Activated naive CD8-positive, alpha-beta T cell treated with anti-CD3 and anti-CD28 coated beads, Interleukin-2, amount 10 ng/mL, durations not matched to agents 7 days and 5 days (primary cell): ENCODE measurements around the gene NMNAT2. TPM values are rescaled to one million over a fixed set of nuclear protein-coding genes. Genes with fewer than 3 reads are reported as not detected.

Source experiments
- ATAC-seq: fragments of 150-1000 bp; cut with Tn5 transposase; one replicate; pipeline ENCODE4 v1.10.0; 2021; ENCODE audit warnings: low read depth, moderate library complexity
- POLR2A ChIA-PET: fragments of 350-600 bp; sonication (Branson Sonifier 250); formaldehyde crosslinking; loops from one replicate; lab custom pipeline; 2021; ENCODE audit warnings: antibody characterized with exemption; lab: Charles Lee
- DNase-seq: peaks from one replicate; pipeline ENCODE4 v3.0.0; 2021
- H3K27ac Mint-ChIP-seq: one replicate; pipeline ENCODE4 v1.8.0; 2022; ENCODE audit warnings: mild to moderate bottlenecking, mixed read lengths
- H3K27me3 Mint-ChIP-seq: one replicate; pipeline ENCODE4 v1.8.0; 2022; ENCODE audit warnings: mild to moderate bottlenecking, moderate library complexity, mixed read lengths
- H3K36me3 Mint-ChIP-seq: one replicate; pipeline ENCODE4 v1.8.0; 2021; ENCODE audit warnings: mild to moderate bottlenecking, mixed read lengths
- H3K4me1 Mint-ChIP-seq: one replicate; pipeline ENCODE4 v1.8.0; 2021; ENCODE audit warnings: mixed read lengths
- H3K4me3 Mint-ChIP-seq: one replicate; pipeline ENCODE4 v1.8.0; 2022; ENCODE audit warnings: mild to moderate bottlenecking, moderate library complexity, mixed read lengths
- H3K9me3 Mint-ChIP-seq: one replicate; pipeline ENCODE4 v1.8.0; 2021; ENCODE audit warnings: mixed read lengths
- total RNA-seq, 2 experiments: library from RNA; stranded (reverse); gene quantifications; one replicate each; pipeline ENCODE4 v1.2.3, GENCODE V29; 2021

The NMNAT2 gene
- total RNA-seq, 2 experiments from 2014 or later, result not detected

DNA sequence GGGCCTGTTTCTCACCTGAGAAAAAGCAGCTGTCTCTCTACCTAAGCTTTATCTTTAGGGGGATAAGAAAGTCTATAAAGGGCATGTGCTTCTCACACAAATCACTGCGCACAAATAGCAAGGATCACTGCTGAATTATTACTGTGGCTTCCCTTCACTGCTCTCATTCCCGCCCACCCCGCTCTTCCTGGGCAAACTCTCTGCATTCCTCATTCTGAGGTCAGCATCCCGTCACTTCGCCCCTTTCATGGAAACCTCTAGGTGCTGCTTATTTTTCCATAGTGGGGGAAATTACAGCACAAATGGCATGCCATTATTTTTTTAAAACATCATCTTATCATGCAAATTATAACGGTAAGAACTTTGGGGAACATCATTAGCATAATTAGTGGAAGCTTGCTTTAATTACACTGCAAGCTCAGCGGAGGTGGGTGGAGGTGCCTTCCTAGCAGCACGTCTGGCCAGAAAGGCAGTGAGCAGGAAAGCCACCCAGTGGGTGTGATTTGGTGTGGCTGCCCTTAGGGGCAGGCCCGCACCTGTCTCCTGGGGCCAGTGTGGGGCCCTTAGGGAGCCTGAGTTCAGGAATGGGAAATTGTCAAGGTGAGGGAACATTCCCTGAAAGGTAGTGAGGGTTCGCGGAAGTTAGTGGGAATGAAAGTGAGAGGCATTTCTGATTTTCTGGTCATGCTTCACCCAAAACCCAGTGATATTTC is 126.2 kb downstream of the NMNAT2 start:
- H3K27ac Mint-ChIP-seq, result no peak overlapping the region
- no peaks in the 10 kb centered on the region for H3K9me3 Mint-ChIP-seq
- H3K27me3 Mint-ChIP-seq, result no peaks in the 10 kb centered on the region
- POLR2A ChIA-PET, result no interaction called here
- ATAC-seq (no peak), DNase-seq (no peak)
- no peak overlapping the region for H3K4me3 Mint-ChIP-seq
- no peaks in the 10 kb centered on the region for H3K36me3 Mint-ChIP-seq
- no peaks in the 10 kb centered on the region for H3K4me1 Mint-ChIP-seq

DNA sequence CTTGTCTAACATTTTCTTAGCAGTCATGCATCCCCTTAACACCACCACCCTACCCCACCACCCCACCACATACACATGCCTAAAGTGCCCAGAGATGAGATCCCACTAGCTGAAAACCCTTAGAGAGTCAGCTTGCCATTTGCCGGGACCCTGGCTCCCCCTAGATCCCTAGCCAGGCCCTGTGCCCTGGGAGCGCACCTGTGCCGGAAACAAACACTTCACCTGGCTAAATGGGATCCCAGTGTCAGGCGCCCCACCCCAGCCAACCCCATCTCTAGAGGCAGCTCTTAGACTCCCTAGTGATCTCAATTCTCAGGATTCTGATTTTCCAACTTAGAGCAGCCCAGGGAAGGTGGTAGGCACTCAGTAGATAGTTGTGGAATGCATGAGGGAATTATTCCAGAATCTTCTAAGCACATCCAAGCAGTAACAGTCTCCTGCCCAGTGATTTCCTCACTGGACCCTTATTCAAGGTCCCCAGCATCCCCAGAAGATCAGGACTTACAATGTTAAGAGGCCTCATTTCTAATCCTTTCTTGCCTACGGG is 126.9 kb downstream of the NMNAT2 start:
- POLR2A ChIA-PET, result no interaction called here
- H3K4me3 Mint-ChIP-seq, result no peak overlapping the region

DNA sequence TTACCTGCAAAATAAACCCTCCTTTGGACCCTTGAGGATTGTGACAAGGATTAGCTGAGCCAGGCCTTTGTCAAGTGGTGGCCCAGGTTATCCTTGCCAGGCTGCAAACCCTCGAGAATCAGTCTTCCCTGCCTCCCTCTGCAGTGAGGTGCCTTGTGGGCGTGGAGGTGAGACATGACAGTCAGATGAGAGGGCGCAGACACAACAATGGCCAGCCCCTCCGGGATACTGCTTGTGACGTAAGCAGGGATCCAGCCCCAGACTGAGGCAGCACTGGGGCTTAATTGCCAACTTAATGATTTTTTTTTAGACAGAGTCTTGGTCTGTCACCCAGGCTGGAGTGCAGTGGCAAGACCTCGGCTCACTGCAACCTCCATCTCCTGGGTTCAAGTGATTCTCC is 127.6 kb downstream of the NMNAT2 start:
- Mint-ChIP-seq H3K36me3 (no peaks in the 10 kb centered on the region), H3K27me3 (no peaks in the 10 kb centered on the region), H3K4me1 (no peaks in the 10 kb centered on the region), H3K4me3 (no peak overlapping the region), H3K27ac (no peak overlapping the region), H3K9me3 (no peaks in the 10 kb centered on the region)
- POLR2A ChIA-PET, result no interaction called here
- DNase-seq, result no peak
- ATAC-seq, result no peak

More for the DNA sequence above, 126.9 kb downstream of the NMNAT2 start:
- no peaks in the 10 kb centered on the region for H3K27me3 Mint-ChIP-seq
- DNase-seq (no peak), ATAC-seq (no peak)
- H3K4me1 Mint-ChIP-seq, result no peaks in the 10 kb centered on the region
- H3K27ac Mint-ChIP-seq, result no peak overlapping the region
- no peaks in the 10 kb centered on the region for H3K9me3 Mint-ChIP-seq
- H3K36me3 Mint-ChIP-seq, result no peaks in the 10 kb centered on the region

DNA sequence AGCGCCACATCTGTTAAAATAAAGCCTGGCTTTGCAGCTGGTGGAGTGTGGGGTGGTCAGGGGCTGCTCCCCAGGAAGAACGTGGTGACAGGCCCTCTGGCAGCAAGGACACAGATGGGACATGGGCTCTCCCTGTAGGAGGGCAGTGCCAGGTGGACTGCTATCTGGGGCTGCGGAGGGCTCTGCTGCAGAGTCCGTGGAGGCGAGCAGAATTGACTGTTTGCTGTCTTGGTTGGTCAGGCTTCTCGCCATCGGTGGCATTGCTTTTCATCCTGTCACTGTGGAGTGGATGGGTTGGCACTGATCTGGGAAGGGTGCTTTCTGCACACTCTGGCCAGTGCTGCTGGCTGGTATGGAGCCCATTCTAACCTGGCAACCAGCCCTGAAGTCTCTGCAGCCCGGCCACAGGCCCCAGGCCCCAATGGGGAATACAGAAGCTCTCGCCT is 129.1 kb downstream of the NMNAT2 start:
- H3K36me3 Mint-ChIP-seq, result no peaks in the 10 kb centered on the region
- POLR2A ChIA-PET, result no interaction called here
- H3K4me3 Mint-ChIP-seq, result no peak overlapping the region
- ATAC-seq (no peak), DNase-seq (no peak)
- peaks cover 4% of the 10 kb centered on the region for H3K27me3 Mint-ChIP-seq
- H3K9me3 Mint-ChIP-seq, result no peaks in the 10 kb centered on the region
- H3K27ac Mint-ChIP-seq, result no peak overlapping the region
- no peaks in the 10 kb centered on the region for H3K4me1 Mint-ChIP-seq

DNA sequence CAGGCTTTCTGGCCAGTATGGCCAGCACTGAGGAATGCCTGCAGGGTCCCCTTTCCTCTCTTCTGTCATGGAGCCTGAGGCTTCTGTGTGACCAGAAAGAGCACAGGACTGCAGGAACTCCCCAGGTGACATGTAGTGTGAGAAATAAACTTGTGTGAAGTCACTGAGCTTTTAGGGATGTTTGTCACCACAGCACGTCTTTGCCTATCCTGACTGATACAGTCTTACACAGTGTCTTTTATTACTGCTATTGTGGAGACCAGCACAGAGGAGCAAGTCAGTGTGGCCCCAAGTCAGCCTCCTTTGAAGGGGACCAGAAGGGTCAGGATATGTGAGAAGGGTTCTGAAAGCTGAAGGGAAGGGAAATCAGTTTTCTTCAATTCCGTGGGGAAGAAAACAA is 129.6 kb downstream of the NMNAT2 start:
- no peaks in the 10 kb centered on the region for H3K9me3 Mint-ChIP-seq
- POLR2A ChIA-PET, result no interaction called here
- H3K36me3 Mint-ChIP-seq, result no peaks in the 10 kb centered on the region

DNA sequence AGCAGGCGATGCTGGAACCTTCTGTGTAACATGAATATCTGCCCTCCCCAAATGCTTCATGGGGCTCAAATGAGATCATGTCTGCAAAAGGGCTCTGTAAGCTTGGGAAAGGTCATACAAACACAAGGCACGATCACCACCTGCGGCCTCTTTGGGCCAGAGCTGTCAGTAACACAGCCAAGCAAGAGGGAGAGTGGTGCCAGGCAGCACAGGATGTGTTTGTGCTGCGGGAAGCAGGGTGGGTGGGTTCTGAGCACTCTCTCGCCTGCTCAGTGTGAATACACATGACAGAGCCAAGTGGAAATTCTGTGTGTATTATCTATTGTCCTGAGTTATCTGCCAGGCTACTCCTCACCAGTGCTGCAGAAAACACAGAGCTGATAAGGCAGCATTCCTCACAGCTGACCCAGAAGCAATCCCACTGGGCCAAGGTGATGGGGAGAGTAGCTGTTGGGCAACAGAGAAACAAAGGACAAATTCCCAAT is 130.9 kb downstream of the NMNAT2 start:
- ATAC-seq, result no peak
- POLR2A ChIA-PET, result no interaction called here
- Mint-ChIP-seq H3K27ac (no peak overlapping the region), H3K4me1 (no peaks in the 10 kb centered on the region), H3K27me3 (peaks cover 4% of the 10 kb centered on the region), H3K9me3 (no peaks in the 10 kb centered on the region), H3K4me3 (no peak overlapping the region), H3K36me3 (no peaks in the 10 kb centered on the region)
- DNase-seq, result no peak

More for the DNA sequence above, 129.6 kb downstream of the NMNAT2 start:
- H3K27ac Mint-ChIP-seq, result no peak overlapping the region
- H3K27me3 Mint-ChIP-seq, result peaks cover 4% of the 10 kb centered on the region
- no peak for DNase-seq
- ATAC-seq, result no peak
- no peaks in the 10 kb centered on the region for H3K4me1 Mint-ChIP-seq
- no peak overlapping the region for H3K4me3 Mint-ChIP-seq

DNA sequence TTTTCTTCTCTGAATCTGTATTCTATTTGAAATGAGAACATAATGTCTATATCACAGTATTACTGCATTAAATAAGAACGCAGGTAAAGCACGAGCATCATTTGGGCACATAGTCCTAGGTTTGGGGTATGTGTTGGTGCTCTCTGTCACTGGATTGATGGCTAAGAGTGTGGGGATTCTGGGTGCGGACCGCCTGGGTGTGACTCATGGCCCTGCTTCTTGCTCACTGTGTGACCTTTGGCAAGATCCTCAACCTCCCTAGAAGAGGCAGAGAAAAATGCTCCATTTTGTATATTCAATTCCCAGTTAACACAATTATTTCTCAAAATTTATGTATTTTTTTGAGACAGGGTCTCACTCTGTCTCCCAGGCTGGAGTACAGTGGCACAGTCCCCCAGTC is 132.4 kb downstream of the NMNAT2 start:
- H3K27ac Mint-ChIP-seq, result no peak overlapping the region
- ATAC-seq, result no peak
- H3K9me3 Mint-ChIP-seq, result no peaks in the 10 kb centered on the region
- H3K4me1 Mint-ChIP-seq, result peaks cover 3% of the 10 kb centered on the region
- H3K4me3 Mint-ChIP-seq, result no peak overlapping the region
- H3K36me3 Mint-ChIP-seq, result no peaks in the 10 kb centered on the region
- peaks cover 4% of the 10 kb centered on the region for H3K27me3 Mint-ChIP-seq
- POLR2A ChIA-PET, result no interaction called here
- DNase-seq, result no peak

DNA sequence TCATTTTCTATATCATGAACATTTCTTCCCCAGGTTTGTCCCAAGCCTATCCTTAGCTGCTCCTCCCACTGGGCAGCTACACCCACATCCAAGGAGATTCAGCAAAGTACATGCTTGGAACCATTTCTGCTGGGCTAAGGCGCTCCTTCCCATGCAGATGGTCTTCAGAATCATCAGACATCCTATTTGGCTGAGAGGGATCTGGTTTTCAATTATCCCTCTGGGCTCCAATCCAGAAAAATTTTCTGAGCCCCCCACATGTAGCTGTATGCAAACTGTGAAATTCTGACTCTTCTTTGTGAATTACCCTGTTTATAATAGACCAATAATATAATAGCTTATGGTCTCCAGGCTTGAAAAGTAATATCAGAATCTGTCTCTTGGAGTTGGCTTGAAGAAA is 132.9 kb downstream of the NMNAT2 start:
- POLR2A ChIA-PET, result interaction anchor here (0.5 kb wide), 1 partner anchor 249 kb away, joined by 4 read pairs; no protein-coding TSS in a partner anchor
- Mint-ChIP-seq H3K36me3 (no peaks in the 10 kb centered on the region), H3K4me3 (no peak overlapping the region), H3K27me3 (peaks cover 4% of the 10 kb centered on the region), H3K4me1 (peaks cover 3% of the 10 kb centered on the region), H3K9me3 (no peaks in the 10 kb centered on the region), H3K27ac (no peak overlapping the region)
- DNase-seq (no peak), ATAC-seq (no peak)

DNA sequence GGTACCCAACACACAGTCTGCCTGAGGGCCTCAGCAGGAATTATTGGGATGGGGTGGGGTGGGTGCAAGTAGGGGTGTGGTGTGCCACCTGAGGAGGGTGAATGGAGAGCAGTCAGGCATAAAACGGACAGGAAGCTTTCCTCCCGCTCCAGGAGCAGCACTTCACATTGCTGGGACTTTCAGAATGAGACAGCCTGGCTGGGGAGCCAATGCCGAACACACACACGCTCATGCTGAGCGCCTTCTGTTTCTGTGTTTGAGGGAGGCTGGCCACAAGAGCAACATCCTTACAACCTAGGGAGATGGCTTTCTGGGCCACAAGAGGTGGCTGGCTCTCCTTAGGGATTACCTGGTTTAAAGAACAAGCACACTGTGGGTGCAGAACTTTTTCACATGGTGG is 134.1 kb downstream of the NMNAT2 start:
- Mint-ChIP-seq H3K27ac (no peak overlapping the region), H3K9me3 (no peaks in the 10 kb centered on the region), H3K27me3 (peaks cover 4% of the 10 kb centered on the region), H3K36me3 (no peaks in the 10 kb centered on the region), H3K4me1 (peaks cover 3% of the 10 kb centered on the region), H3K4me3 (no peak overlapping the region)
- no peak for DNase-seq
- ATAC-seq, result no peak
- POLR2A ChIA-PET, result no interaction called here

DNA sequence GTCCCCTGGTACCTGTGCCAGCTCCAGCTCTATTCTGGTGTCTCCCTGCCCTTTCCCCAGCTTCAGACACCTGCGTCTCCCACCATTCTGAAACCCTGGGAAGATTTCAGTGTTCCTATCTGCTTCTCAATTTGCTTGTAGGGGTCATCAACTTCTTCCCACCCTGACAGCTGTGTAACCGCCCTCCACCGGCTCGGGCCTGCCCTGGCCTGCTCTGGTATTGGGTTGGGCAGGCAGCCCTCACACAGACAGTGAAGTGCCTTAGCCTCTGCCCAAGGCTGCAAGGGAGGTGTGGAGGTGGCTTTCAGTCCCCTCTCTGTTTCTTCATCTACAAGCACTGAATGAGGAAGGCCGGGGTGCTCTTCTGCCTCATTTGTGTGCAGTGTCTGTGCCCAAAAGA is 134.9 kb downstream of the NMNAT2 start:
- ATAC-seq, result no peak
- Mint-ChIP-seq H3K9me3 (no peaks in the 10 kb centered on the region), H3K4me3 (no peak overlapping the region), H3K4me1 (peaks cover 3% of the 10 kb centered on the region), H3K27me3 (peaks cover 4% of the 10 kb centered on the region), H3K36me3 (no peaks in the 10 kb centered on the region), H3K27ac (no peak overlapping the region)
- POLR2A ChIA-PET, result no interaction called here
- DNase-seq, result no peak

DNA sequence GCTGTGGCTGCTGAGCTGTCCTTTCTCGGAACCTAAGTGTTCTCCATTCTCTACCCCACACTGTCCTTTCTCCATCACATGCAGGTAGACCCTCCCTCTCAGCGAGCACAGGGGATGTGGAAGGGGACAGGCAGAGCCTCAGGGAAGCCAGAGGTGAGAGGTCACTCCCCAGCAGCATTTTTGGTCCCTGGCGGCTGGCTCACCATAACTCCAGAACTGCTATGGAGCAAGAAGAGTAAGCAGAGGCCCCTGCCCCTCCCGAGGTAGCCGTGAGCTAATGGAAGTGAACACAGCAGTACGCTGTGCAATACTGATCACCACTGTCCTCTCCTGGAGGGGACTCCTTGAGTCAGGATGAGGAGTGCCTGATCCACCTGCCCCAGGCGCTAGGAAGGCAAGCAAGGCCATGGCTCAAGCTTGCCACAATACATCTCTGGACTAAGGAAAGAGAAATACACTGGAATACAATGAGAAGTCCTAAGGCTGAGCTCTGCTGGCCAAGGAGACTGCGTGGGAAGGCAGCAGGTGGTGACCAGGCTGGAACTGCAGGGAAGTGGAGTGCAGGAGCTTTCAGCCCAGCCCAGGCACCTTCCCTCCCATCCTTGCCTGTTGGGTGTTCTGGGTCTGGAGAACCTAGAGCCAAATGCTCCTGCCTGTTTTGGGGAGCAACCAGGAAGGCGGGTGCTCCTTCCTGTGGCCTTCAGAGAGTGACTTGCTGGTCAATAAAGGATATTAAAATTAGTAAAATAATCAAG is 135.9 kb downstream of the NMNAT2 start:
- H3K4me1 Mint-ChIP-seq, result peaks cover 3% of the 10 kb centered on the region
- ATAC-seq (no peak), DNase-seq (no peak)
- no peak overlapping the region for H3K4me3 Mint-ChIP-seq
- POLR2A ChIA-PET, result no interaction called here
- H3K27ac Mint-ChIP-seq, result no peak overlapping the region
- peaks cover 4% of the 10 kb centered on the region for H3K27me3 Mint-ChIP-seq
- no peaks in the 10 kb centered on the region for H3K36me3 Mint-ChIP-seq
- no peaks in the 10 kb centered on the region for H3K9me3 Mint-ChIP-seq

DNA sequence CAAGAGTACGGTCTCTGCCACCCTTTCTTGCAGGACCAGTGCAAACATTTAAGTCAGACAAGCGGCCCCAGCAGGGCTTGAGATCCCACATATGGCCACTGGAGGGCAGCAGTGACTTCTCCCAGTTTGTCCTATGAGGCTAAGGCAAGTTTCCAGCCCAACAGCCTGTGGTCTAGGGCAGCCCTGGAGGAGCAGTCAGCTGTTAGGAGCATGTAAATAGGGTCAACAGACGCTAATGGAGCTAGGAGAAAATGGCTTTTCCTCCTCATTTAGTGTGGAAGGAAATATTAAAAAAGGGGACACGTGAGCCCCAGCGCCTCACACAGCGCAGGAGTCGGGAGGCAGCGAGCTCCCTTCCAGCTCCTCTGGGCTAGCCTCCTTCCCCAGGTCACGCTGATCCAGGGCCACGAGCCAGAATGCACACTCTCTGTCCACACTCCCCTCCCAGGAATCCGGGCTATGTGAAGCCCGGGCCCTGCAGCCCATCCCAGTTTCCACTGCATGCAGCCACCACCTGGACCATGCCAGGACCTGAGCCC is 136.6 kb downstream of the NMNAT2 start:
- DNase-seq (peak; percentile 68), ATAC-seq (peak; percentile 62)
- Mint-ChIP-seq H3K27me3 (peaks cover 4% of the 10 kb centered on the region), H3K27ac (no peak overlapping the region), H3K36me3 (no peaks in the 10 kb centered on the region), H3K9me3 (no peaks in the 10 kb centered on the region), H3K4me3 (no peak overlapping the region), H3K4me1 (peaks cover 3% of the 10 kb centered on the region)
- POLR2A ChIA-PET, result no interaction called here

DNA sequence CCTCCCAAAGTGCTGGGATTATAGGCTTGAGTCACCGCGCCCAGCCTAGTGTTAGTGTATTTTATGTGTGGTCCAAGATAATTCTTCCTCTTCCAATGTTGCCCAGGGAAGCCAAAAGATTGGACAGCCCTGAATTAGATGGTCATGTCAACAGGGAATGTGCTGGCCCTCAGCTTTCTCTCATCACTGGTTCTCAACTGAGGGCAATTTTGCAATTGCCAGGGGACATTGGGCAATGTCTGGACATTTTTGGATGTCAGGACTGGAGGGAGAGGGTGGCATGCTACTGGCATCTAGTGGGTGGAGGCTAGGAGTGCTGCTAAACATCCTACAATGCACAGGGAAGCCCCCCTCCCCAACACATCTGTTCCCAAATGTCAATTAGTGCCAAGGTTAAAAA is 137.1 kb downstream of the NMNAT2 start:
- H3K36me3 Mint-ChIP-seq, result no peaks in the 10 kb centered on the region
- POLR2A ChIA-PET, result no interaction called here

More for the DNA sequence above, 137.1 kb downstream of the NMNAT2 start:
- H3K4me3 Mint-ChIP-seq, result no peak overlapping the region
- no peaks in the 10 kb centered on the region for H3K9me3 Mint-ChIP-seq
- ATAC-seq (no peak), DNase-seq (no peak)
- H3K4me1 Mint-ChIP-seq, result peaks cover 3% of the 10 kb centered on the region
- peaks cover 4% of the 10 kb centered on the region for H3K27me3 Mint-ChIP-seq
- no peak overlapping the region for H3K27ac Mint-ChIP-seq
